Vagina (tissue), 2 donors: Measurements from ENCODE around the gene EXD2. TPM values are rescaled to one million over a fixed set of nuclear protein-coding genes. Genes with fewer than 3 reads are reported as not detected.

Experiments used
- DNase-seq, 2 donors: peaks; one replicate each; pipeline ENCODE4 v3.0.0-alpha.2; 2017; ENCODE audit errors: extremely low spot score in 2 of 2
- H3K27ac ChIP-seq: fragments of 200-600 bp; sonication (generic); one replicate; pipeline ENCODE4 v1.5.1; 2019
- H3K27me3 ChIP-seq: fragments of 200-600 bp; sonication (generic); one replicate; pipeline ENCODE4 v1.5.1; 2019
- H3K36me3 ChIP-seq, 2 donors: fragments of 200-600 bp; sonication (generic); one replicate each; pipeline ENCODE4 v1.5.1; 2017 to 2019
- H3K4me1 ChIP-seq: fragments of 200-600 bp; sonication (generic); one replicate; pipeline ENCODE4 v1.5.1; 2019
- H3K4me3 ChIP-seq, 2 donors: fragments of 200-600 bp; sonication (generic); 1 replicate in 1 of 2; 2 replicates in 1 of 2; pipeline ENCODE4 v1.5.1; 2016 to 2019
- H3K9me3 ChIP-seq: fragments of 200-600 bp; sonication (generic); one replicate; pipeline ENCODE4 v1.5.1; 2019
- CTCF ChIP-seq, 3 experiments: fragments of 450-650 bp in 2 of 3; fragments of 200-600 bp in 1 of 3; sonication (generic) in 1 of 3; IDR thresholded peaks; one replicate each; pipeline ENCODE4 v1.5.1; 2017 to 2019; ENCODE audit warnings: antibody characterized with exemption in 3 of 3, mild to moderate bottlenecking in 2 of 3, moderate library complexity in 2 of 3
- POLR2A ChIP-seq, 2 donors: fragments of 450-650 bp; IDR thresholded peaks; one replicate each; pipeline ENCODE4 v1.6.1; 2017; ENCODE audit warnings: antibody characterized with exemption in 2 of 2, mild to moderate bottlenecking in 2 of 2, moderate library complexity in 2 of 2
- POLR2AphosphoS5 ChIP-seq, 2 donors: sonication (generic); formaldehyde crosslinking; IDR thresholded peaks; one replicate each; pipeline ENCODE4 v1.9.0; 2017; ENCODE audit warnings: antibody characterized with exemption in 2 of 2, mild to moderate bottlenecking in 2 of 2, low read depth in 1 of 2; ENCODE audit not compliant: insufficient read depth in 1 of 2
- intact Hi-C: fragments of 100-400 bp; cut with DNase I; formaldehyde crosslinking; loops from one replicate; pipeline ENCODE4 v1.15.1; 2023
- total RNA-seq: library from RNA; depleted of rRNA; stranded (reverse); fragments of >200 nt; gene quantifications from one replicate; pipeline ENCODE4 v1.2.3, GENCODE V29; 2016

EXD2 gene
- total RNA-seq, 1 donor from 2014 or later: 14.5 TPM

DNA sequence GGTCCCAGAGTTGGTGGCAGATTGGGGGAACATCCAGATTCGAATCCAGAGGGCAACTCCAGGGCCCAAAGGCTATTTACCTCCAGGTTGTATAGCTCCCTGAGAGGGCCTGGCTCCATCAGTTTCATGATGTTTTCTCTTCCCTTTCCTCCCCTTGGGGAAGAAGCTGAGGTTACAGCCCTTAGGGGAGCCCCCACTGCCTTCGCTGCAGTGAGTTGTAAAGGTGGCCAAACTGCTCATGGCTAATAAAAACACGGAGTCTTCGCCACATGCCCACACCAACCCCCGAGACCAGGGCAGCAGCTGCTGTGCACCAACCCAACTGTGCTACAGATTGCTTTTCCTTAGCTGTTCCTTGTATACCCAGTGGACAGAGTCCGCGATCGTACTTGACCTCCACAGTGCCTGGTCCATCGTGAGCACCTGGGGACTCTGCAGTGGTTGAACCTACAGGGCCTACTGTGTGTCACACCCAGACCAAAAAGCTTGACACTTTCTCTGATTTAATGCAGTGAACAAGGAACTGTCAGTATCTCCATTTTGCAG, 89.5 kb downstream of the EXD2 start:
- no peak for DNase-seq
- H3K27ac ChIP-seq: no peak overlapping the region
- no peak for TF ChIP-seq POLR2A (IDR thresholded peaks at IDR 0.05)
- TF ChIP-seq CTCF (IDR thresholded peaks at IDR 0.05): no peak
- TF ChIP-seq POLR2AphosphoS5 (IDR thresholded peaks at IDR 0.05; ENCODE audit: insufficient read depth in 1 of 2, low read depth in 1 of 2): no peak
- no peaks in the 10 kb centered on the region for H3K4me1 ChIP-seq
- H3K36me3 ChIP-seq: no peaks in the 10 kb centered on the region
- H3K4me3 ChIP-seq: no peak overlapping the region
- intact Hi-C loops: no loop called here
- no peaks in the 10 kb centered on the region for H3K27me3 ChIP-seq
- H3K9me3 ChIP-seq: no peaks in the 10 kb centered on the region

DNA sequence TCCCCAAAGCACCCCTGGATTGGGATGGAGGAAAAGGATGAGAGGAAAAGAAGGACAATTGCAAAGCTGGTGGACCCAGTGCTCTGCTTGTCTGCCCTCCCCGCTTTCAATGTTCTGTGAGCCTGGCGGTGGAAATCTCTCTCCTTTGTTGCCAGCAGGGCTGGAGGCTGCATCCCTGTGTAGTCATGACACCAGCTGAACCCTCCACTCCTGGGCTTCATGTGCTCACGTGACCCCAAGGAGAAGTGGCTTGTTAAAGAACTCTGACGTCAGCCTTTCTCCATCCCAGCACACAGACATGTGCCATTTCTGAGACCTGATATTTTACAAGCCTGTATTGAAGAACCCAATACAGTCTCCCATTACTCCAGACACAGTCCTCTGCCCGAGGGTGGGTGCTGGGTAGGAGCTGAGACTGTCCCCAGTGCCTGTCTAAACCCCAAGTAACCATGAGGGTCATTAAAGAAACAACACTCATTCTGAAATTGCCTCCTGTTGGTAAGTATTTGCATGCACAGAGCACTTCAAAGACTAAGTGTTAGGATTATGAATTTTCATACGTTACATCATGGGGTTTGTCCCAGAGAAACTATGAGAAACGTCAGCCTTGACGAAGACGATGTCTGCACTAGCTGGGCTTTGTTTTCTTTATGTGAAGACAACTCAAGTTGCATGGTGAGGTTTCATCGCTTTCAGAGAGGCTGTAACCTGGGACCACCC, 90.3 kb downstream of the EXD2 start:
- H3K27ac ChIP-seq: no peak overlapping the region
- H3K9me3 ChIP-seq: no peaks in the 10 kb centered on the region
- no peak overlapping the region for H3K4me3 ChIP-seq
- DNase-seq: no peak
- no peaks in the 10 kb centered on the region for H3K36me3 ChIP-seq
- no peak for TF ChIP-seq POLR2AphosphoS5 (IDR thresholded peaks at IDR 0.05; ENCODE audit: insufficient read depth in 1 of 2, low read depth in 1 of 2)
- no peak for TF ChIP-seq POLR2A (IDR thresholded peaks at IDR 0.05)
- TF ChIP-seq CTCF (IDR thresholded peaks at IDR 0.05): no peak
- intact Hi-C loops: no loop called here
- no peaks in the 10 kb centered on the region for H3K27me3 ChIP-seq
- no peaks in the 10 kb centered on the region for H3K4me1 ChIP-seq

- peaks cover 7% of the 10 kb centered on the region for H3K4me1 ChIP-seq
- H3K27ac ChIP-seq: no peak overlapping the region
- no peak overlapping the region for H3K4me3 ChIP-seq
- intact Hi-C loops: no loop called here
- TF ChIP-seq POLR2AphosphoS5 (IDR thresholded peaks at IDR 0.05; ENCODE audit: insufficient read depth in 1 of 2, low read depth in 1 of 2): no peak
- H3K9me3 ChIP-seq: no peaks in the 10 kb centered on the region
- H3K27me3 ChIP-seq: no peaks in the 10 kb centered on the region
- H3K36me3 ChIP-seq: no peaks in the 10 kb centered on the region
- DNase-seq: no peak
These were observed 91.2 kb downstream of the EXD2 start for GRCh38 chr14:69282448-69282847.

DNA sequence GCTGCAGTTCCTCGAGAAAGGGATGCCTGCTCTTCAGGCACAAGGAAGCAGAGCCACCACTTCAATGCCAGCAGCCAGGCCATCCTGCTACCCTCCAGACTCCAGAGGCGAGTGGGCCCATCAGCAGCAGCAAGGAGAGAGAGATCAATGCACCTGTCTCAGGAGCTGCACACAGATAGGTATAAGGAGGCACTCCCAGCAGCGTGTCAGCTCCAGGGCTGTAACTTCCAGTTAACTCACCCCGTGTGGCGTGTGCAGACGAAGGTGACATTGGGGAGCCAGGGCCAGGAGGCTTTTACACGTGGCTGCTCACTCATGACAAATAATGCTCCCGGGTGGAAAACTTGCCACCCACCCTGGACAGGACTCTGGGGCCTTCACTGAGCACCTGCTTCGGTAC, 92.9 kb downstream of the EXD2 start:
- DNase-seq: peak in 1 of 2 donors; percentile 79
- no peak overlapping the region for H3K27ac ChIP-seq
- H3K4me3 ChIP-seq: no peak overlapping the region
- H3K9me3 ChIP-seq: no peaks in the 10 kb centered on the region
- TF ChIP-seq CTCF (IDR thresholded peaks at IDR 0.05) (no peak), POLR2AphosphoS5 (IDR thresholded peaks at IDR 0.05; ENCODE audit: insufficient read depth in 1 of 2, low read depth in 1 of 2) (no peak), POLR2A (IDR thresholded peaks at IDR 0.05) (no peak)
- no peaks in the 10 kb centered on the region for H3K36me3 ChIP-seq
- H3K27me3 ChIP-seq: no peaks in the 10 kb centered on the region
- H3K4me1 ChIP-seq: peaks cover 11% of the 10 kb centered on the region
- intact Hi-C loops: no loop called here

DNA sequence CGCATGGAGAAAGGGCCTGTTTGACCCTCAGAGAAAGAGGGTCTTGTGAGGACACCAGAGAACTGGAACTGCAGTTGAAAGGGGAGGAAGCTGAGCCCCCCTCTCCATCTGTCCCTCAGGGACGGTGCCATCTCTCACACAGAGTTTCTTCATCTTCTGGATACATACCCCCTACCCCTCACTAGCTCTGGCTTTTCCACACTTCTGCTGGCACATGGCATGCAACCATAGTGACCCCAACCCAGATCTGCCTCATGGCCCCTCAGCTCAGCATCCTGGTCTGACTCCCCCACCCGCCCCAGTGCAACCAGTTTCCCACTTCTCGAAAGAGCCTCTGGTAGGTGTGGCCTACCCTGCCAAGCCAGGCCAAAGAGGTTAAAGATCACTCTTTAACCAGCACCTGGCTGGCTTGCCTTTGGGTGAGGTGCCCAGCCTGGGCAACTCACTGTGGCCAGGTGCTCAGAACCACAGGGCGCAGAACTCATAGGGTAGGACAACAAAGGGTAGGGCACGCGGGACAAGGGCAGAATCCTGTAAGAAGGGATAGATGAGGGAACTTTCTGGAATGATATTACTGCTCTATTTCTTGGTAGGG, 94.5 kb downstream of the EXD2 start:
- Histone ChIP-seq H3K9me3 (no peaks in the 10 kb centered on the region), H3K36me3 (no peaks in the 10 kb centered on the region), H3K27me3 (no peaks in the 10 kb centered on the region), H3K27ac (no peak overlapping the region), H3K4me1 (peaks cover 11% of the 10 kb centered on the region), H3K4me3 (no peak overlapping the region)
- DNase-seq: no peak
- intact Hi-C loops: no loop called here
- TF ChIP-seq POLR2AphosphoS5 (IDR thresholded peaks at IDR 0.05; ENCODE audit: insufficient read depth in 1 of 2, low read depth in 1 of 2) (no peak), CTCF (IDR thresholded peaks at IDR 0.05) (no peak), POLR2A (IDR thresholded peaks at IDR 0.05) (no peak)
